Thyroid gland (tissue), 4 donors: ENCODE measurements around the gene HDAC11.

ENCODE experiments used
- CTCF ChIP-seq, 6 experiments: fragments of 200-600 bp in 3 of 6; fragments of 450-650 bp in 3 of 6; sonication (generic) in 3 of 6; IDR thresholded peaks; one replicate each; pipeline ENCODE4 v1.5.1; 2016 to 2019; ENCODE audit warnings: antibody characterized with exemption in 6 of 6, mild to moderate bottlenecking in 2 of 6, inconsistent platforms in 1 of 6, moderate library complexity in 1 of 6
- POLR2A ChIP-seq, 2 donors: fragments of 450-650 bp; IDR thresholded peaks; one replicate each; pipeline ENCODE4 v1.6.1; 2017; ENCODE audit warnings: antibody characterized with exemption in 2 of 2, mild to moderate bottlenecking in 2 of 2, moderate library complexity in 1 of 2

- TF ChIP-seq CTCF (IDR thresholded peaks at IDR 0.05) (no peak), POLR2A (IDR thresholded peaks at IDR 0.05) (no peak)
These were observed 22.5 kb upstream of the HDAC11 start for GRCh38 chr3:13457593-13457992.
